G401 (cell line): ENCODE measurements around the gene EXOC7. TPM values are rescaled to one million over a fixed set of nuclear protein-coding genes. Genes with fewer than 3 reads are reported as not detected.
A peak's percentile ranks its signal among the peaks of the same experiment; 100 is the strongest.
"Not testable (repeated sequence)": the region's sequence is repeated elsewhere in the genome, so short reads cannot be mapped to it uniquely, and the experiment has no call there.

Source experiments
- DNase-seq: peaks from one replicate; pipeline ENCODE4 v3.0.0-alpha.2; 2015; ENCODE audit warnings: low spot score
- in situ Hi-C: cut with HindIII; loops from 2 replicates; pipeline ENCODE4 v1.10.0; 2016; ENCODE audit warnings: low sequenced_read_pairs, mixed read lengths
- total RNA-seq: library from RNA; depleted of rRNA; stranded (reverse); fragments of >200 nt; shearing (Covaris generic); gene quantifications from 2 replicates; pipeline ENCODE4 v1.2.3, GENCODE V29; 2014

Gene EXOC7
- total RNA-seq, 1 experiment from 2014 or later, result 92.2 TPM

DNA sequence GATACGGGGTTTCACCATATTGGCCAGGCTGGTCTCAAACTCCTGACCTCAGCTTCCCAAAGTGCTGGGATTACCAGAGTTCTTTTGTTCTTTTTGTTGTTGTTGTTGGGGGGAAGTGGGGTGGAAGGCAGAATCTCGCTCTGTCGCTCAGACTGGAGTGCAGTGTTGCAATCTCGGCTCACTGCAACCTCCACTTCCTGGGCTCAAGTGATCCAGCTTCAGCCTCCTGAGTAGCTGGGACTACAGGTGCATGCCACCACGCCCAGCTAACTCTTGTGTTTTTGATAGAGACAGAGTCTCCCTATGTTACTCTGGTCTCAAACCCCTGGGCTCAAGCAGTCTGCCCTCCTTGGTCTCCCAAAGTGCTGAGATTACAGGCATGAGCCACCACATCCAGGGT is 25.2 kb downstream of the EXOC7 start:
- DNase-seq, in situ Hi-C loops: not testable (repeated sequence)

DNA sequence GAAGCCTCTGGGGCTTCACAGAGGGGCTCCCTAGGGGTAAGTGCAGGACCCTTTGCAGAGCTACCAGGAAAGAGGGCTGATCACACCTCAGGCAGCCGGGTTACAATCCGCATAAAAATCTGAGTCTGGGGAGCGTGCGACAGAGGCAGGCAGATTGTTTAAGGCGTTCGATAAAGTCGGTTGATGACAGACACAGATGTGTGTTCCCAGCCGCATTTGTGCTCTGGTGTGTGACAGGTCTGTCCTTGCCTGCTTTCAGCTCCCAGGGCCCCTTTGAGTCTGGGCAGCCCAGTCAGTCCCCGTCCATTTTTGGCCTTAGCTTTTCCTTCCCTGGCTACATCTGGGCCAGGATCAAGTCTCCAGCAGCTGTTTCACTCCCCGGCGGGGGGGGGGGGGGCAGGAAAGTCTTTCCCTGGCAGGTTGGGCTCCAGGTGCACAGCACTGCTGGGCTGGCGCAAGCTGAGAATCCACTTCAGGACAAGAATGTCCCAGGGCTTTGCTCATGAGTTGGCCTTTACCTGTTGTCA is 25.9 kb downstream of the EXOC7 start:
- DNase-seq, result no peak
- in situ Hi-C loops, result no loop called here

GRCh38 chr17:76076765-76077583 is 26.6 kb downstream of the EXOC7 start:
- DNase-seq, result no peak

GRCh38 chr17:76076146-76076764 is 27.3 kb downstream of the EXOC7 start:
- in situ Hi-C loops, result no loop called here
- no peak for DNase-seq

More at GRCh38 chr17:76076765-76077583, 26.6 kb downstream of the EXOC7 start:
- in situ Hi-C loops, result no loop called here

- in situ Hi-C loops, result no loop called here
- no peak for DNase-seq
Measured at GRCh38 chr17:76075364-76076145, 28.0 kb downstream of the EXOC7 start.

GRCh38 chr17:76074390-76075363 is 28.9 kb downstream of the EXOC7 start, which contains the start of gene GALR2:
Gene GALR2, plus strand, starts transcription at chr17:76074781. Its CDS starts 103 bp downstream, at chr17:76074884.
- in situ Hi-C loops, result no loop called here
- no peak for DNase-seq

DNA sequence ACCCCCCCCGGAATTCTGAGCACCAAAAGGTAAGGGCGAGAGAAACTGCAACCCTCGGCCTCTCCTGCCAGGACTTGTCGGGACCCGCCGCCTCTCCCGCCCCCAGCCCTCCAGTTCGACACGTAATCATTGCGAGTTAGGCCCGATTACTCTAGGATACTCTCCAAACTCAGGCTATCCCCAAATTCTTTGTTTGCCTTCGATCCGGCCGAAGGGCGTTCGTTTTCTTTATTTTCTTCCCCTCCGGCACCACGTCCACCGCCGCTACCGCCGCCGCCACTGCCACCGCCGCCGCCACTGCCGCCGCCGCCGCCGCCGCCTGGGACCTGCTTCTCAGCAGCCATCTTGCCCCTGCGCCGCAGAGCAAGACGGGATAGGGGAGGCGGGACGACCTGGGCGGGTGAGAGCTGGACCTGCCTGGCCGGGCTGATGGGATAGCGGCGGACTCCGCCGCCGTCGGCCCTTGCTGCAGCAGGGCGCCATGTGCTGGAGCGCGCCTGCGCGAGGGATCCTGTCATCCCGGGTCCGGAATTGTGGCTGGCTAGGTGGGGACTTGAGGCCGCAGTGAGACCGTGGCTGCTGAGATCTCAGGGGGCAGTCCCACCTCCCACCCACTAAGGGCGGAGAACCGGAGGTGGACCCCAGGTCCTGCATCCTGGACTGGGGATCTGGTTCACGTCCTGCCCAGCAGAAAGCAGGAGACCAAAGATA is 31.3 kb downstream of the EXOC7 start, which contains the start of gene SRP68:
SRP68 (minus strand) TSS at position 370 of the 711 bp plus-strand sequence; CDS start at position 344, 26 bp downstream.
- DNase-seq, result peak; percentile 96
- in situ Hi-C loops, result no loop called here

DNA sequence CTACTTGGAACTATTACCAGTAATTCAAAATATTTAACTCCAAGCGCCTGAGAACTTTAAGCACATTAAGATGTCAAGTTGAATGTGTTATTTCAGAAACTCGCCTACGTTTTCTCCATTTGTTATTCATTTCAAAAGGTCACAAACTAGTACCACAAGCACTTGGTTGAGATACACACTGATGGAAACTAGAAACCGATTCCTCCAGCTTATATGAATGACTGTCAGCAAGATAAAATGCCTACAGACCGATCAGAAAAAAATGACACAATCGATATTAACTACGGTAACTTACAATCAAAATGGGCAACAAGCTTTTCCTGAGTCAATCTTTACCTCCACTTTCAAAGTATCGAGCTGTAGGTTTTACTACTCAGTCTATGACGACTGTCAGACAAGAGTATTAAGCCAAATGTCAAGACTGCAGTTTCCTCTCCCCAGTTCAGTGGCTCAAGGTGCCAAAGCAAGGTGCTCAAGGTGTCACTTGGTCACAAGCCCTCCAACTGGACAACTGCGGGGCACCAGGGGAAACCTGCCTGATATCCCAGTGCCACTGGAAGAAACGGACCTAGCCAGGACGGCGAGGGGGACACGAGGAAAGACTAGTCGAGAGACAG is 31.9 kb downstream of the EXOC7 start:
- in situ Hi-C loops, result no loop called here
- DNase-seq, result no peak

GRCh38 chr17:76065775-76066174 is 37.8 kb downstream of the EXOC7 start:
- in situ Hi-C loops, result no loop called here
- no peak for DNase-seq

- in situ Hi-C loops, result no loop called here
- DNase-seq, result no peak
Measured at GRCh38 chr17:76063875-76064546, 39.6 kb downstream of the EXOC7 start.

GRCh38 chr17:76058264-76058663 is 45.3 kb downstream of the EXOC7 start:
- in situ Hi-C loops, DNase-seq: not testable (repeated sequence)

- no peak for DNase-seq
- in situ Hi-C loops, result no loop called here
Measured at GRCh38 chr17:76056882-76057281, 46.7 kb downstream of the EXOC7 start.

DNA sequence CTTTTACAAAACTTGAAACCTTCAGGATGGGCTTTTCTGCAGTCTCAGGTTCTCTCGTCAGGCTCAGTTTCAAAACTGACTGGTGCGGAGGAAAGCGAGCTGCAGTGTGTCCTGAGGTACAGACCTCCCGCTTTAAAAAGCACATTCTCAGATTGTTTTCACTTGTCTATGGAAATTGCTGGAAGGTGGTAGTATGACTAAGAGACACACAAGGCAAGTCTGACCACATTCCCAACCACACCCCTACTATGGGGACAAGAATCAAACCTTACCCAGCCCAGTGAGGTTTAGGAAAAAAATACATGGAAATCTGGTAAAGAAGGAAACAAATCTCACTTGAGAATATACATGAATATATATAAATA is 49.5 kb downstream of the EXOC7 start:
- DNase-seq, result no peak
- in situ Hi-C loops, result no loop called here

DNA sequence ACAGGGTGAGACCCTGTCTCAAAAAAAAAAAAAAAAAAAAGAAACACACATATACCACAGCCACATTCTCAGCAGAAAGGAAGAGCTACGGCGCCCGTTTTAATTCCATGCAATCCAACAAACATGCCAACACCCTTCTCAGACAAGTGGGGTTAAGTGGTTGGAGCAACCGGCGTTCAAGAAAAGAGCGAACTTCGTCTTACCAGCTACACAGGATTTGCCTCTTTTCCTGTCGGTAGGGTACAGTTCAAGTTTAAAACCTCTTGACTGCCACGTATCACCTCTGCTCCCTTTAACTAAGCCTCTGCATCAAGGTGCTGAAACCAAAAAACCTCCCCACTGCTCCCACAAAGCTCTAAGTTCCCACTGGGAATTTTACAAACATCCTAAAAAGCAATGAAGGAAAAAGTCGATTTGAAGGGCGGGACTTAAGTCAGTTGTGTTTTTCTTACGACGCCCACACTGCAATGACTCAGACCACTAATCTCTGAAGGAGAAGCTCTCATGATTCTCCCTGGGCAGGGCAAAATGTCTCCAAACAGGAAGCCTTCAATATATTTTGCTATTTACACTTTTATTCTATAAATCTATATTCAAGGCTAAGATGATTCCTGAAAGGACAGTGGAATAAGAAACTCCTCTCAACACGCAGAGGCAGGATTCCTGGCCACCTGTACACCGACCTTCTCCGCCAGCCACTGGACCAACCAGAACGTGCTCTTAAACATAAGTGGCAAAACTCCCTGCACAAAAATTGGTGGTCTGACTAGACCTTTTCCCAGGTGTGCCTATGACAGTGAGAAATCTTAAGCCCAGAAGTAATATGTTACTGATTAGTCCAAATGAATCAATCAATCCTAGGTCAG is 50.1 kb downstream of the EXOC7 start:
- in situ Hi-C loops, result no loop called here
- DNase-seq, result no peak

DNA sequence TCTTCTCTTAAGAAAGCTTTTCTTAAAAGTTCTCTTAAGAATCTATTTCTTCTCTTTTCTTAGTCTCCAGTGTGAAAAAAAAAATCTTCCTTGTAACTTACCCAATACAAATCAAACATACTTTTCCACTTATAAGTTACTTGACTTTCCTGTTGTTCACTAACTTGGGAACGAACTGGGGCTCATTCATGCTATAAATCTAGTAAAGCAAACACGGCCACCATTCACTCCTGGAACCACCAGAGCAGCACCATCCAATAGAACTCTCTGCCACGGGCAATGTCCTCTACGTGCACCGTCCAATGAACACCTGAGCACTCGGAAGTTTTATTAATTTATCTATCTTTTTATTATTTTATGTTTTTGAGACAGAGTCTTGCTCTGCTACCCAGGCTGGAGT is 52.0 kb downstream of the EXOC7 start:
- no peak for DNase-seq
- in situ Hi-C loops, result no loop called here
